Endometrial microvascular endothelial cells (primary cell): ENCODE data around the gene CACFD1. TPM values are rescaled to one million over a fixed set of nuclear protein-coding genes. Genes with fewer than 3 reads are reported as not detected.

Source experiments
- in situ Hi-C: cut with HindIII; loops from 2 replicates; pipeline ENCODE4 v1.10.0; 2017; ENCODE audit warnings: low sequenced_read_pairs, low pct_unique_long_range_greater_than_20kb; ENCODE audit errors: inconsistent ontology term
- total RNA-seq: library from RNA; depleted of rRNA; stranded (reverse); fragments of >200 nt; gene quantifications from one replicate; pipeline ENCODE4 v1.2.3, GENCODE V29; 2015; ENCODE audit errors: inconsistent ontology term

Gene CACFD1
- total RNA-seq, 1 donor from 2014 or later: 2.8 TPM

- in situ Hi-C loops: no loop called here
Observed at GRCh38 chr9:133476036-133476931, 16.5 kb downstream of the CACFD1 start.

- in situ Hi-C loops: no loop called here
Observed at GRCh38 chr9:133476941-133477340, 17.2 kb downstream of the CACFD1 start.

GRCh38 chr9:133477461-133477860, 17.7 kb downstream of the CACFD1 start:
- in situ Hi-C loops: no loop called here

- in situ Hi-C loops: no loop called here
Observed at GRCh38 chr9:133477992-133478850, 18.4 kb downstream of the CACFD1 start.

- in situ Hi-C loops: no loop called here
Observed at GRCh38 chr9:133478851-133479711, 19.3 kb downstream of the CACFD1 start, which contains the start of gene SLC2A6. Gene SLC2A6, minus strand, starts transcription at chr9:133479099. Its CDS starts 40 bp downstream, at chr9:133479059.

GRCh38 chr9:133483611-133484010, 23.8 kb downstream of the CACFD1 start:
- in situ Hi-C loops: no loop called here

- in situ Hi-C loops: no loop called here
Observed at GRCh38 chr9:133484671-133485437, 25.1 kb downstream of the CACFD1 start.

GRCh38 chr9:133485531-133486260, 25.9 kb downstream of the CACFD1 start:
- in situ Hi-C loops: no loop called here

- in situ Hi-C loops: no loop called here
Observed at GRCh38 chr9:133487331-133487725, 27.6 kb downstream of the CACFD1 start.

GRCh38 chr9:133488686-133489252, 29.0 kb downstream of the CACFD1 start:
- in situ Hi-C loops: no loop called here

- in situ Hi-C loops: no loop called here
Observed at GRCh38 chr9:133489253-133490190, 29.7 kb downstream of the CACFD1 start.

GRCh38 chr9:133490201-133490681, 30.5 kb downstream of the CACFD1 start:
- in situ Hi-C loops: no loop called here

GRCh38 chr9:133490865-133491655, 31.3 kb downstream of the CACFD1 start:
- in situ Hi-C loops: no loop called here

- in situ Hi-C loops: no loop called here
Observed at GRCh38 chr9:133491656-133491925, 31.8 kb downstream of the CACFD1 start.
